ENCODE results near the gene ST8SIA5. TPM values are rescaled to one million over a fixed set of nuclear protein-coding genes. Genes with fewer than 3 reads are reported as not detected.

Gene ST8SIA5
- total RNA-seq, 2 experiments from 2014 or later = 0.15 TPM; not detected in 1

DNA sequence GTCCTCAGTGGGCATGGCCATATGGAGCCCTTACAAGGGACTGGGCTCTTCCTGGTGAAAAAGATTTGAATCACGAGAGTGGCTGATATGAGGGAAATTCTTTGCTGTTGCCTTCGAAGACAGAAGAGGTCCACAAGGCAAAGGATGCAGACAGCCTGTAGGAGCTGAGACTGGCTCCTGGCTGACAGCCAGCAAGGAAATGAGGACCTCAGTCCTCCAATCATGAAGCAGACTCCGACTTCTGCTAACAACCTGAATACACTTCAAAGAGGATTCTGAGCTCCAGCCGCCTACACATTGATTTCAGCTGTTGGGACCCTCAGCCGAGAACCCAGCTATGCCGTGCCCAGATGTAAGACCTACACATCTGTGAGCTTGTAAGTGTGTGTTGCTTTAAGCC is 3.0 kb upstream of the ST8SIA5 start:
- Mint-ChIP-seq H3K27me3 (peaks cover 79% of the 10 kb centered on the region), H3K27ac (no peak overlapping the region), H3K4me3 (no peak overlapping the region), H3K4me1 (peaks cover 17% of the 10 kb centered on the region), H3K9me3 (no peaks in the 10 kb centered on the region), H3K36me3 (ENCODE audit: low read depth) (no peaks in the 10 kb centered on the region)
- ChIA-PET POLR2A (no interaction called here), CTCF (interaction anchor here (1.2 to 1.5 kb wide), 2 partner anchors 10 to 12 kb away, joined by 3 to 6 read pairs; no protein-coding TSS in a partner anchor)
- DNase-seq = no peak

DNA sequence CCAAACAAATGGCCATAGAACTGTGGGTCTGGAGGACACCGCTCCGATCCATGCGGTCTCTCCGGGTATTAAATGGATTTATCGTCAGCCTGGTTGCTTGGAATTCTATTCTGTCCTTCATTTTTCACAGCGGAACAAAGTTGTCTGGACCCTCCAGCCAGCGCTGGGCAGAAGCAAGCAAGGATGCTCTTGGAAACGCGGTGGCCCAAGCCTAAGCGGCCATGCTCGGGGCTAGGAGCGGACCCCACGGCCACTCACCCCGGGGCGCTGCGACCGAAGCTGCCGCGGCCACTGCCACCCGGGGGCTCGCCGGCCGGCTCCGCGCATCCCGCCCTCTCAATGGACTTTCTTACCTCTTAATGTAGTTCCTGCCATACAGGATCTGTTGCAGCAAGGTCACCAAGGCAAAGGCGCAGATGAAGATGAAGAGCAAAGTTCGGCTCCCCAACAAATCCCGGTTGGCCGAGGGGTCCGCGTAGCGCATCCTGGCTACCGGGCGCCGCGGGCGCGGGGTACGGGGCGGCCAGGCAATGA is 761 bp downstream of the ST8SIA5 start:
- H3K9me3 Mint-ChIP-seq = peaks cover 2% of the 10 kb centered on the region
- peaks cover 29% of the 10 kb centered on the region for H3K4me1 Mint-ChIP-seq
- H3K36me3 Mint-ChIP-seq (ENCODE audit: low read depth) = no peaks in the 10 kb centered on the region
- no peak for DNase-seq
- H3K27ac Mint-ChIP-seq = no peak overlapping the region
- CTCF ChIA-PET = no interaction called here
- no peak overlapping the region for H3K4me3 Mint-ChIP-seq
- peaks cover 59% of the 10 kb centered on the region for H3K27me3 Mint-ChIP-seq
- POLR2A ChIA-PET = no interaction called here

DNA sequence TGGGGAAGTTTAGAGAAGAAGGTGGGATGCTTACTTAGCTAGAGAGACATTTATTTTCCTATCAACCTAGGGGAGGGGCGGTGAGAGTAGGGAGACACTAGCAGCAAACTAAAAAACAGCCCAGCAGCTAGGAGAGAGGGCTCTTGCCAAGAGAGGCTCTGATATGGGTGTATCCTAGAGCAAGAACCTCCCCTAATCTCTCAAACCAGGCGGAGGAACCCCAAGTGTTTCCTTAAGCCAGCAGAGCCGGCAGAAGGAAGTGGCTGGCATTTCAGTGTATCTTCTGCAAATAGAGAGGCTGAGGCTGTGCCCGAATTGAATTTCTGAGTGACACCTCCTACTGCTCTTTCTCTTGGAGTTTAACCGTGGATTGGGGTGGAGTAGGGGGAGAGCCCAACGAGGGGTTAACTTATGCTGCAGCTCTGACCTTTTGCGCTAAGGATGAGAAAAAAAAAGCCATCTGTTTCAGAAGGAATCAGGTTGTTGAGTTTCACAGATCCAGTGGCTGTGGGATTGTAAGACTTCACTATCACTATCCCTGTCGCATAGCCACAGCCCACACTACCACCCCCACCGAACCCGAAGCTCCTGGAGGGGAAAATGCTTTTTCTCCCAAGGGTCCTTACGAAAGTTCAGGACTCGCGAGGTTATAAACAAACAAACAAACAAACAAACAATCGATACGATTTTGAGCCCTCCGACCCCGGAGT is 1.4 kb downstream of the ST8SIA5 start:
- Mint-ChIP-seq H3K27me3 (peaks cover 58% of the 10 kb centered on the region), H3K36me3 (ENCODE audit: low read depth) (no peaks in the 10 kb centered on the region), H3K27ac (no peak overlapping the region), H3K4me3 (no peak overlapping the region), H3K4me1 (peaks cover 29% of the 10 kb centered on the region), H3K9me3 (peaks cover 2% of the 10 kb centered on the region)
- ChIA-PET CTCF (no interaction called here), POLR2A (no interaction called here)
- no peak for DNase-seq

DNA sequence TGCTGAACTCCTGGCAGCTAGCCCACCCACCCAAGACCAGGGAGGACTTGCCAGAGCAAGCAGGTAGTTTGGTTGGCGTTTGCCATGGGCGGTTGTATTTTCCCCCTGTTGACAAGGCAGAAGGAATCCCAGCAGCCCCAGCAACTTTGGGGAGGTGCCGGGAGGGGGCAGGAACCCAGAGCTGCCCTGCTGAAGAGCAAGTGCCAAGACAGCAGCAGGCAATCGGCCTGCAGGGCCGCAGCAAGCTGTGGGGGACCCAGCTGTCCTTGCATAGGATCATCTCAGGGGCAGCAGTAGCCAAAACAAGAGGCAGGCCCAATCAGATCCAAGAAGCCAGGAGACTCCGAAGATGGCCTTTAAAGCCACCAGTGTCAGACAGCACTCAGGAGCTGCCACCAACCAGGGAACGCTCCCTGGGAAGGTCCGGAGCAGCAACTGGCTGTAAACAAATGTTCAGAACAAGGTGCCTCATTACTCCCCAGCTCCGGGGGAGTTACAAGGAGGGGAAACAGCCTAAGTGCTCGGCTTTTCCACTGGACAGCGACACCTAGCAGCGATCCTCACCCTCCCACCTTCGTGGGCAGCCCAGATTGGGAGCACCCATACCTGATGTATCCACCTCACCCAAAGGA is 2.1 kb downstream of the ST8SIA5 start:
- peaks cover 56% of the 10 kb centered on the region for H3K27me3 Mint-ChIP-seq
- CTCF ChIA-PET = no interaction called here
- H3K27ac Mint-ChIP-seq = no peak overlapping the region
- DNase-seq = no peak
- H3K4me1 Mint-ChIP-seq = peaks cover 29% of the 10 kb centered on the region
- POLR2A ChIA-PET = no interaction called here
- H3K36me3 Mint-ChIP-seq (ENCODE audit: low read depth) = no peaks in the 10 kb centered on the region
- H3K4me3 Mint-ChIP-seq = no peak overlapping the region
- peaks cover 2% of the 10 kb centered on the region for H3K9me3 Mint-ChIP-seq

DNA sequence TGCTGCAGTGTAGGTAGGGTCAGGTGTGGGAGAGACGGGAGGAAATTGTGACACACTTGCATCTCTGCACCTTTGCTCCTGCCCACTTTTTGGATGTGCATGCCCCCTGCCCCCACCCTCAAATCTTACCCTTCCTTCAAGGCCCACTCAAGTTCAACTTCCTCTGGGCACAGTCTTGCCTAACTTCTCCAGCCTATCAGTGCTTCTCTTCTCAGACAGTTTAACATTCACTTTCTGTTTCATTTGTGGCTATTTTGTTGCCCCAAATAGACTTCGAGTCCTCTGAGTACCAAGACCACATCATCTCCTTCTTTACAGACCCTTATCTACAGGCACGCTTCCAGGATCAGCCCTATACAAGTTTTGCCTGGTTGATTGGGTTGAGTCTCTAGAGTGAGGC is 2.7 kb downstream of the ST8SIA5 start:
- Mint-ChIP-seq H3K4me3 (no peak overlapping the region), H3K4me1 (peaks cover 29% of the 10 kb centered on the region)

DNA sequence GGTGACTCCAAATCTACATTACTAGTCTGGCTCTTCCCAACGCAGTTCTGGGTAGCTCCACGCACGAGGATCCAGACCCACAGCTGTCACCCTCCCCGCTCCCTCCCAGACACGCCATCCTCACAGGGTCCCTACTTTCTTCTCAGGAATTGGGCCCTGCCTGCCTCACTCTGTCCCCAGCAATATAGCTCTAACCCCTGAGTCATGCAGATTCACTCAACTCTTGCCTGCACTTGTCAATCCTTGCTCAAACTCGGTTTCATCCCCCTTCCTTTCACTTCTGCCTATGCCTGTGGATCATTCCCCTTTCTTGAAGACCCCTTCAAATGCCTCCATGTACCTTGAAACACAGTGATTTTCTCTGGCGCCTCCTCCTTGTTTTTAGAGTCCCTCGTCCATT is 5.0 kb downstream of the ST8SIA5 start:
- Mint-ChIP-seq H3K4me1 (peaks cover 23% of the 10 kb centered on the region), H3K4me3 (no peak overlapping the region), H3K9me3 (peaks cover 2% of the 10 kb centered on the region), H3K36me3 (ENCODE audit: low read depth) (no peaks in the 10 kb centered on the region), H3K27ac (no peak overlapping the region), H3K27me3 (peaks cover 33% of the 10 kb centered on the region)
- CTCF ChIA-PET = no interaction called here
- DNase-seq = no peak
- POLR2A ChIA-PET = no interaction called here

More for the DNA sequence above, 2.7 kb downstream of the ST8SIA5 start:
- DNase-seq = no peak
- Mint-ChIP-seq H3K36me3 (ENCODE audit: low read depth) (no peaks in the 10 kb centered on the region), H3K27ac (no peak overlapping the region), H3K27me3 (peaks cover 52% of the 10 kb centered on the region), H3K9me3 (peaks cover 2% of the 10 kb centered on the region)
- CTCF ChIA-PET = no interaction called here
- POLR2A ChIA-PET = no interaction called here

DNA sequence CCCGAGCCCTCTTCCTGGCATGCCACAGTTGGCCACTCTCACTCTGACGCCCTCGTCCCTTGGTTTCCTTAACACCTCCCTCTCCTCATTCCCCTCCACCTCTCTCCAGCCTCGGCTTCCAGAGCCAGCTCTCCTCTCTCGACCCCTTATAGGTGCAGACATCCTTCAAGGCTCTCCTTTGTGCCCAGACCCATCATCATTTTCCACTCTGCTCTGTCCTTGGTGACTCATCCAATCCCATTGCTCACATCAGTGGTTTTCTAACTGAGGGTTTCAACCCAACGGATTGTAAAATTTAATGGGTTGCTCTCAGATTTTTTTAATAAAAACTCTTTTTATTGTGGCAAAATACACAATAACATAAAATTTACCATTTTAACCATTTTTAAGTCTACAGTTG is 6.2 kb downstream of the ST8SIA5 start:
- DNase-seq = no peak
- POLR2A ChIA-PET = no interaction called here
- Mint-ChIP-seq H3K4me1 (peaks cover 19% of the 10 kb centered on the region), H3K27ac (no peak overlapping the region), H3K9me3 (peaks cover 2% of the 10 kb centered on the region), H3K4me3 (no peak overlapping the region), H3K27me3 (peaks cover 38% of the 10 kb centered on the region), H3K36me3 (ENCODE audit: low read depth) (no peaks in the 10 kb centered on the region)
- CTCF ChIA-PET = no interaction called here

DNA sequence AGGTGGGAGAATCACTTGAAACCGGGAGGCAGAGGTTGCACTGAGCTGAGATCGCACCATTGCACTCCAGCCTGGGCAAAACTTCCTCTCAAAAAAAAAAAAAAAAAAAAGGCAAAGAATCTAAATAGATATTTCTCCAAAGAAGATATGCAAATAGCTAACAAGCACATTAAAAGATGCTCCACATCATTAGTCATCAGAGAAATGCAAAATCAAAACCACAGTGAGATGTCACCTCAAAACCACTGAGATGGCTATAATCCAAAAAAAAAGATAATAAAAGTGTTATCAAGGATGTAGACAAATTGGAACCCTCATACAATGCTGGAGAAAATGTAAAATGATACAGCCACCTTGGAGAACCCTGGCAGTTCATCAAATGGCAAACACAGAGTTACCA is 8.4 kb downstream of the ST8SIA5 start:
- Mint-ChIP-seq H3K4me1 (no peaks in the 10 kb centered on the region), H3K4me3 (no peak overlapping the region), H3K9me3 (no peaks in the 10 kb centered on the region), H3K36me3 (ENCODE audit: low read depth) (no peaks in the 10 kb centered on the region), H3K27me3 (peaks cover 45% of the 10 kb centered on the region), H3K27ac (no peak overlapping the region)
- ChIA-PET POLR2A (no interaction called here), CTCF (no interaction called here)
- DNase-seq = no peak

DNA sequence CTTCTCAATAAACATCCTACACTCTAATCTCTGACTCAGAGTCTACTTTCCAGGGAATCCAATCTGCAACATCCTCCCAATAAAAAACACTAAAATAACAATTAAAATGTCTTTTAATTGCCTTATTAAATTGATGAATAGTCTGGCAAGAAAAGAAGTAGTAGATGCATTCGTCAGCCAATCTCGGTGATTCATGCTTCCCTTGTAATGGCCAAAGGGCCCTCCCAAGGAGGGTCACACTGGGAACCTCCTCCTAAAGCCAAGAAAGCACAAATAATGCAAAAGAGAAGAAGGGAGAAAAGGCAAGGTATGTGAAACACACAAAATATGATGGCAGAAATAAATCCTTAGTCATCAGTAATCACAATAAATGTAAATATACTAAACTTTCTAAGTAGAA is 16.8 kb downstream of the ST8SIA5 start:
- no peaks in the 10 kb centered on the region for H3K4me1 Mint-ChIP-seq

DNA sequence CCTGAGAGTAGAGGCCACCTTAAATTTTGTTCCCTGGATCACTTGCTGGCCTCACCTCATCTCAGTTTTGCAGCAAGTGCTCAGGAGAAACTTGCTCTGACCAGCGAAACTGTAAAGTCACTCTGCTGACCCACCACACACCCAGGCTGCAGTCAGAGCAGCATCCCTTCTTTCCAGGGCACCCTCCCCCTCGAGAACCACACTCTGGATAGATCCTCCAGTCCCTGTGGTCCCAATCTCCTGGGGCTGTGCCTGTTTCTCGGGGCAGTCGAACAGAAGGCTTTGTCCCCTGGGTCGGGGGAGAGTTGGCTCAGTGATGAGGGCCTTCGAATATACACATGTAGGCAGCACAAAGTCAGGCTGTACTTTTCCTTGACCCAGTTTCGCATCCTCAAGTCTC is 18.4 kb downstream of the ST8SIA5 start:
- DNase-seq = no peak
- no peak overlapping the region for H3K4me3 Mint-ChIP-seq
- H3K27ac Mint-ChIP-seq = no peak overlapping the region
- H3K9me3 Mint-ChIP-seq = no peaks in the 10 kb centered on the region
- ChIA-PET POLR2A (no interaction called here), CTCF (no interaction called here)
- H3K36me3 Mint-ChIP-seq (ENCODE audit: low read depth) = no peaks in the 10 kb centered on the region
- H3K4me1 Mint-ChIP-seq = no peaks in the 10 kb centered on the region
- peaks cover 20% of the 10 kb centered on the region for H3K27me3 Mint-ChIP-seq

More for the DNA sequence above, 16.8 kb downstream of the ST8SIA5 start:
- Mint-ChIP-seq H3K36me3 (ENCODE audit: low read depth) (no peaks in the 10 kb centered on the region), H3K27me3 (peaks cover 33% of the 10 kb centered on the region), H3K9me3 (no peaks in the 10 kb centered on the region), H3K27ac (no peak overlapping the region), H3K4me3 (no peak overlapping the region)
- ChIA-PET POLR2A (no interaction called here), CTCF (no interaction called here)
- DNase-seq = no peak

DNA sequence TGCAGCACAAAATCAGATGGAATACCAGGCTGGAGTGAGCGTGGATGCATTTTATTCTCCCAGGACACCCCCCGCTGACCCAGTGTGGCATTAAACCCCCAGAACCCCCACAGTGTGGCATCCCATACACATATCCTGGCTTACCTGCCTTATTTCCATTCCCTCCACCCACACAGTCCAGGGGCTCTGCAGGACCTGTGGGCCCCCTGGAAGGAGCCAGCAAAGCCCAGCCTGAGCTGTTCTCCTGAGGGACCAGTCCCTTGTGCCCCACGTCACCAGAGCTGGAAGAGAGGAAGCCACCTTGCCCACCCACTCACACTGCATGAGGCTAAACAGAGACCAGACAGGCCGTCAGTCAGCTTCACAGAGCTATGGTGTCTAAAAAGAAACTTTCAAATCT is 20.1 kb downstream of the ST8SIA5 start:
- Mint-ChIP-seq H3K27me3 (peaks cover 12% of the 10 kb centered on the region), H3K4me1 (no peaks in the 10 kb centered on the region), H3K27ac (no peak overlapping the region), H3K4me3 (no peak overlapping the region), H3K9me3 (no peaks in the 10 kb centered on the region), H3K36me3 (ENCODE audit: low read depth) (no peaks in the 10 kb centered on the region)
- no peak for DNase-seq
- POLR2A ChIA-PET = no interaction called here
- CTCF ChIA-PET = no interaction called here

DNA sequence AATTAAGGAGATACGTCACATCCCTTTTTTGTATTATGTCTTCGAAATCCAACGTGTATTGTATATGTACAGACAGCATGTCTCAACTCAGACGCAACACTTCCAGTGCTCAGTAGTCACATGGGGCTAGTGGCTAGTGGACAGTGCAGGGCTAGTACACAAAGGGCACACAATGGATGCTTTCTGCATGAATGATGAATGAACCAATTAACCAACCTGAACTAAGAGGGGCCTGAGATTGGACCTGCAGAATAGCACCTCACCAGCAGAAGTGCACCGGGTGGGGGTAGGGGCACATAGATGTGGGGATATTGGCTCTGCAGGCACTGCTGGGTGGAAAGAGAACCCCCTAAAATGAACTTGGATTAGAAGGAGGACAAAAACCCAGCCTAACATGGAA is 20.7 kb downstream of the ST8SIA5 start:
- Mint-ChIP-seq H3K36me3 (ENCODE audit: low read depth) (no peaks in the 10 kb centered on the region), H3K4me3 (no peak overlapping the region), H3K9me3 (no peaks in the 10 kb centered on the region), H3K4me1 (no peaks in the 10 kb centered on the region), H3K27me3 (peaks cover 12% of the 10 kb centered on the region), H3K27ac (no peak overlapping the region)
- ChIA-PET CTCF (no interaction called here), POLR2A (no interaction called here)
- no peak for DNase-seq

DNA sequence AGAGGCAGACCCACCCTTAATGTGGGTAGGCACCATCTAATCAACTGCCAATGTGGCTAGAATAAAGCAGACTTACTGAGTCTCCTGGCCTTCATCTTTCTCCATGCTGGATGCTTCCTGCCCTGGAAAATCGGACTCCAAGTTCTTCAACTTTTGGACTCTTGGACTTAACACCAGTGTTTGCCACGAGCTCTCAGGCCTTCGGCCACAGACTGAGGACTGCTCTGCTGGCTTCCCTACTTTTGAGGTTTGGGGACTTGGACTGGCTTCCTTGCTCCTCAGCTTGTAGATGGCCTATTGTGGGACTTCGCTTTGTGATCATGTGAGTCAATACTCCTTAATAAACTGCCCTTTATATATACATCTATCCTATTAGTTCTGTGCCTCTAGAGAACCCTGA is 21.9 kb downstream of the ST8SIA5 start:
- no peak for DNase-seq
- Mint-ChIP-seq H3K27me3 (peaks cover 12% of the 10 kb centered on the region), H3K4me1 (no peaks in the 10 kb centered on the region), H3K9me3 (peaks cover 3% of the 10 kb centered on the region), H3K4me3 (no peak overlapping the region), H3K27ac (no peak overlapping the region), H3K36me3 (ENCODE audit: low read depth) (no peaks in the 10 kb centered on the region)
- ChIA-PET POLR2A (no interaction called here), CTCF (no interaction called here)

DNA sequence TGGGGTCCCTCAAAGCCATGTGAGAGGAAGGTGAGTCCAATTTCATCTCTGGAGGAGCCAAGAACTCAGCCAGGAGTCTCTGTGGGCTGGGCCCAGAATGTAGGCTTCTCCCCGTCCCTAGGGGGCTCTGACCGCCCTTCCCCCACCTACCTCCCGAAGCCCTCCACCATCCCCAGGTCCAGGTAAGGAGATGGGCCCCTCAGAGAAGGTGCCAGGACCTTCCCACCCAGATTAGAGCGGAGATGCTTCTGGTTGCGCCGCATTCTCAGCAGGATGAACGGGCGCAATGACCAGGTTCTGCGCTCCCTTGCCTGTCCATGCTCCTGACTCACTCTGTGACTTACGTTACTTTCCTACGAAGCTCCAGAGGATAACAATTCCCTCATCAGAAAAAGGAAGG is 23.0 kb downstream of the ST8SIA5 start:
- Mint-ChIP-seq H3K36me3 (ENCODE audit: low read depth) (no peaks in the 10 kb centered on the region), H3K27ac (no peak overlapping the region), H3K9me3 (peaks cover 7% of the 10 kb centered on the region), H3K4me1 (no peaks in the 10 kb centered on the region), H3K4me3 (no peak overlapping the region), H3K27me3 (peaks cover 8% of the 10 kb centered on the region)
- CTCF ChIA-PET = no interaction called here
- POLR2A ChIA-PET = no interaction called here
- no peak for DNase-seq

All from activated CD4-positive, alpha-beta T cell treated with anti-CD3 and anti-CD28 coated beads, Interleukin-2, amount 10 ng/mL, durations not matched to agents 7 days and 5 days (primary cell).